Transverse colon (tissue), 4 donors: ENCODE measurements around the gene DALRD3. TPM values are rescaled to one million over a fixed set of nuclear protein-coding genes. Genes with fewer than 3 reads are reported as not detected.

Source experiments
- DNase-seq: peaks from one replicate; pipeline ENCODE4 v3.0.0-alpha.2; 2019
- H3K27ac ChIP-seq, 4 donors: fragments of 200-600 bp; sonication (generic); 2 replicates each; pipeline ENCODE4 v1.5.1; 2016 to 2018; ENCODE audit warnings: inconsistent platforms in 4 of 4
- H3K27me3 ChIP-seq: fragments of 200-600 bp; sonication (generic); 2 replicates; pipeline ENCODE4 v1.5.1; 2017; ENCODE audit warnings: inconsistent platforms
- H3K36me3 ChIP-seq, 4 donors: fragments of 200-600 bp; sonication (generic); 2 replicates each; pipeline ENCODE4 v1.5.1; 2017 to 2019; ENCODE audit warnings: inconsistent platforms in 4 of 4
- H3K4me1 ChIP-seq, 4 donors: fragments of 200-600 bp; sonication (generic); 2 replicates each; pipeline ENCODE4 v1.5.1; 2017 to 2020; ENCODE audit warnings: inconsistent platforms in 4 of 4
- H3K4me3 ChIP-seq, 4 donors: fragments of 200-600 bp; sonication (generic); 1 replicate in 1 of 4; 2 replicates in 3 of 4; pipeline versions ENCODE4 v1.5.1 to v1.6.1; 2017 to 2019; ENCODE audit warnings: inconsistent platforms in 4 of 4
- H3K9me3 ChIP-seq, 2 donors: fragments of 200-600 bp; sonication (generic); 2 replicates each; pipeline ENCODE4 v1.5.1; 2017 to 2019; ENCODE audit warnings: inconsistent platforms in 2 of 2
- EP300 ChIP-seq: sonication (generic); formaldehyde crosslinking; IDR thresholded peaks from one replicate; pipeline ENCODE4 v1.6.1; 2017; ENCODE audit warnings: antibody characterized with exemption, low read depth
- POLR2A ChIP-seq: fragments of 450-650 bp; IDR thresholded peaks from one replicate; pipeline ENCODE4 v1.6.1; 2016; ENCODE audit warnings: antibody characterized with exemption, mild to moderate bottlenecking, moderate library complexity
- POLR2AphosphoS5 ChIP-seq, 3 donors: sonication (generic); formaldehyde crosslinking; IDR thresholded peaks; one replicate each; pipeline ENCODE4 v1.6.1; 2016; ENCODE audit warnings: antibody characterized with exemption in 3 of 3
- WGBS, 2 donors: methylation state at CpG; one replicate each; pipeline ENCODE4 v1.1.5; 2018; ENCODE audit warnings: low coverage in 1 of 2; 5-methylcytosine and 5-hydroxymethylcytosine counted together
- in situ Hi-C, 4 donors: fragments of 200-750 bp; cut with MboI; loops; one replicate each; pipeline versions ENCODE4 v1.15.0 to v1.15.1; 2017; ENCODE audit warnings: low sequenced_read_pairs in 3 of 4, low pct_ligation_motif_present in 1 of 4, low pct_unique_long_range_greater_than_20kb in 1 of 4
- intact Hi-C: fragments of 100-400 bp; cut with DNase I; formaldehyde crosslinking; loops from one replicate; pipeline ENCODE4 v1.15.1; 2023; ENCODE audit warnings: low total_unique reads
- total RNA-seq, 4 donors: library from RNA; depleted of rRNA; stranded (reverse); fragments of >200 nt; gene quantifications; one replicate each; pipeline ENCODE4 v1.1.0, GENCODE V29; 2016
- TF ChIP-seq, protein P1 (sequence below), 5 experiments: fragments of 200-600 bp in 3 of 5; fragments of 450-650 bp in 2 of 5; sonication (generic) in 3 of 5; IDR thresholded peaks; 1 replicate in 2 of 5; 2 replicates in 3 of 5; pipeline ENCODE4 v1.5.1; 2016 to 2017; ENCODE audit warnings: antibody characterized with exemption in 5 of 5, inconsistent platforms in 3 of 5, mild to moderate bottlenecking in 2 of 5, moderate library complexity in 1 of 5

DALRD3 gene
- total RNA-seq, 4 donors from 2014 or later, result 30.4 to 136 (median 42.0) TPM

DNA sequence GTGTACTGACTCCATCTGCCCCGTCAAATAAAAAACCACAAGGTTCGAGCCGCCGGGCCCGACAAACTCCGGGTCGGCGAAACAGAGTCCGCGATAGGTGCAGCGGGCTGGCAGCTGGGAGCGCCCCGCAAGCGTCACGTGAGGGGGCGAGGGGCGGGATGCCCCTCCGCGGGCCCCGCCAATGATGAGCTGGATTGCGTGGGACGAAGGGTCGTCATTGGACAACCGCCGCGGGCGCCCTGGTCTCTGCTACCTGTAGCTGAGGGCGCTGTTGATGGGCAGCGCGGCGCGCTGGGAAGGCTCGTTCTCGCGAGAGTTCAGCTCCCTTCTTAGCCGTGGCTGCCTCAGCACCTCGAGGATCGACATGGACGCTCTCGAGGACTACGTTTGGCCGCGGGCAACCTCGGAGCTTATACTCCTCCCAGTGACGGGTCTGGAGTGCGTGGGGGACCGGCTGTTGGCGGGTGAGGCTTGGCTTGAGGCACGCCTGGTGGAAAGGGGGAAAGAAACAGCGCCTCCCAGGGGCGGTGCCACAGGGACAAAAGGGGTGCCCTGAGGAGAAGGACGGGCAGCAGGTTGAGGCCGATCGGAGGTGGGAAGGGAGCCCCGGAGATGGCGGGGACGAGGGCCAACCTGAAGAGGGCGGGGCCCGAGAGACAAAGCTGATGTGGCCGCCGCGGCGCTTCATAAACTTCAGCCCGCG, 11.2 kb downstream of the DALRD3 start, which contains the start of gene WDR6:
TSS of gene WDR6 (plus strand) at position 324 of the 703 bp plus-strand sequence. CDS start at position 365, 41 bp downstream.
- Histone ChIP-seq H3K27me3 (no peaks in the 10 kb centered on the region), H3K36me3 (no peaks in the 10 kb centered on the region), H3K4me3 (peak within 1 kb of the TSS; percentile 62 to 97 (median 78)), H3K4me1 (peaks cover 12 to 25% (median 19%) of the 10 kb centered on the region in 4 donors), H3K27ac (peak within 1 kb of the TSS; percentile 95 to 99 (median 96)), H3K9me3 (no peaks in the 10 kb centered on the region)
- TF ChIP-seq POLR2AphosphoS5 (IDR thresholded peaks at IDR 0.05) (peak; percentile 64 to 90 (median 85)), POLR2A (peak; percentile 84), EP300 (no peak)
- TF ChIP-seq, protein P1, sequence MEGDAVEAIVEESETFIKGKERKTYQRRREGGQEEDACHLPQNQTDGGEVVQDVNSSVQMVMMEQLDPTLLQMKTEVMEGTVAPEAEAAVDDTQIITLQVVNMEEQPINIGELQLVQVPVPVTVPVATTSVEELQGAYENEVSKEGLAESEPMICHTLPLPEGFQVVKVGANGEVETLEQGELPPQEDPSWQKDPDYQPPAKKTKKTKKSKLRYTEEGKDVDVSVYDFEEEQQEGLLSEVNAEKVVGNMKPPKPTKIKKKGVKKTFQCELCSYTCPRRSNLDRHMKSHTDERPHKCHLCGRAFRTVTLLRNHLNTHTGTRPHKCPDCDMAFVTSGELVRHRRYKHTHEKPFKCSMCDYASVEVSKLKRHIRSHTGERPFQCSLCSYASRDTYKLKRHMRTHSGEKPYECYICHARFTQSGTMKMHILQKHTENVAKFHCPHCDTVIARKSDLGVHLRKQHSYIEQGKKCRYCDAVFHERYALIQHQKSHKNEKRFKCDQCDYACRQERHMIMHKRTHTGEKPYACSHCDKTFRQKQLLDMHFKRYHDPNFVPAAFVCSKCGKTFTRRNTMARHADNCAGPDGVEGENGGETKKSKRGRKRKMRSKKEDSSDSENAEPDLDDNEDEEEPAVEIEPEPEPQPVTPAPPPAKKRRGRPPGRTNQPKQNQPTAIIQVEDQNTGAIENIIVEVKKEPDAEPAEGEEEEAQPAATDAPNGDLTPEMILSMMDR (IDR thresholded peaks at IDR 0.05), result peak; percentile 27 to 77 (median 46)
- DNase-seq, result peak; percentile 98
- in situ Hi-C loops (no loop called here), intact Hi-C loops (loop anchor here (1.0 kb wide), 1 partner anchor 13 kb away; no protein-coding TSS in a partner anchor)
- 0% methylated on average over 41 of the region's 65 CpGs; no CpG with 5 or more reads in 1 of the 2 donors for WGBS, 2 donors

GRCh38 chr3:49006408-49007067, 11.8 kb downstream of the DALRD3 start:
- no peaks in the 10 kb centered on the region for H3K9me3 ChIP-seq
- no peaks in the 10 kb centered on the region for H3K27me3 ChIP-seq
- intact Hi-C loops (loop anchor here (1.0 kb wide), 1 partner anchor 14 kb away; no protein-coding TSS in a partner anchor), in situ Hi-C loops (no loop called here)
- WGBS, 2 donors, result 1% methylated on average over 32 of the region's 32 CpGs; no CpG with 5 or more reads in 1 of the 2 donors
- TF ChIP-seq POLR2A (no peak), POLR2AphosphoS5 (IDR thresholded peaks at IDR 0.05) (no peak), EP300 (no peak)
- TF ChIP-seq, protein P1 (IDR thresholded peaks at IDR 0.05), result no peak
- peak overlapping the region; percentile 95 to 99 (median 96) for H3K27ac ChIP-seq
- peak; percentile 43 for DNase-seq
- no peaks in the 10 kb centered on the region for H3K36me3 ChIP-seq
- H3K4me1 ChIP-seq, result peaks cover 12 to 25% (median 19%) of the 10 kb centered on the region in 4 donors
- H3K4me3 ChIP-seq, result peak overlapping the region; percentile 62 to 97 (median 78)

DNA sequence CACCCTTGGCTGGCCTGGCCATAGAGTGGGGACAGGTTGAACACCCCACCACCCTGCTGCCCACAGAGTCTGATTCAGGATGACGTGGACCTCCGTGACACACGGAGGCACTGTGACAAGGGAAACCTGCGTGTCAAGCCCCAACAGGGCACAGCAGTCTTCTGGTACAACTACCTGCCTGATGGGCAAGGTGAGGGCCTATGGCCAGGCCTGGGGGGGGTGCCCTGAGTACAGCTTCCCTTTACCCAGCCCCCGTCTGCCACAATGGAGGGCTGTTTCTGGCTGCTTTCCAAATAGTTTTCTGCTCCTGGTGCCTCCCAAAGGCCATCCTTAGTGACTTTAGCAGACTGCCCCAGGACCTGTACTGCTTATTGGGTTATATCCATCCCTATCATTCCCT, 12.4 kb downstream of the DALRD3 start:
- H3K4me3 ChIP-seq, result peak overlapping the region in 1 of 4 donors; percentile 92
- WGBS, 2 donors, result 98% methylated on average over 5 of the region's 5 CpGs; no CpG with 5 or more reads in 1 of the 2 donors
- in situ Hi-C loops, result no loop called here
- no peak for TF ChIP-seq POLR2AphosphoS5 (IDR thresholded peaks at IDR 0.05)
- TF ChIP-seq EP300, result no peak
- TF ChIP-seq POLR2A, result no peak
- TF ChIP-seq, protein P1 (IDR thresholded peaks at IDR 0.05), result no peak
- H3K4me1 ChIP-seq, result peaks cover 12 to 25% (median 19%) of the 10 kb centered on the region in 4 donors
- DNase-seq, result no peak
- no peaks in the 10 kb centered on the region for H3K9me3 ChIP-seq
- intact Hi-C loops, result no loop called here
- H3K36me3 ChIP-seq, result no peaks in the 10 kb centered on the region
- peak overlapping the region; percentile 95 to 99 (median 96) for H3K27ac ChIP-seq
- H3K27me3 ChIP-seq, result no peaks in the 10 kb centered on the region

DNA sequence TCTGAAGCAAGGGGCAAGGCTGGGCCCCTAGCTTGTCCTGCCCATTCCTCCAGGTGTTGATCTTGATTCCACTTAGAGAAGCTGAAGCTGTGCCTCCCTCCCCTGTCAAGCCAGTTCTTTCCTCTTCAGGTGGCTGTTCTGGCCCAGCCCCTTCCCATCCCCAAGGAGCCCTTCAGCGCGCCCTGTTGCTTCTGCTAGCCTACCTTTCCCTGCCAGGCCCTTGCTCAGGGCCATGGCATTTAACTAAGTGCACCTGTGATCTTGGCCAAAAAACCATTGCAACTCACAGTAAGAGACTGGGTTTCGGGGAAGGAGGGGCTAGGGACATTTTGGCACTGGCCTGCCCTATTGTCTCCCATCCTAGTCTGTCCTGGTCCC, 13.1 kb downstream of the DALRD3 start:
- DNase-seq, result no peak
- TF ChIP-seq EP300 (no peak), POLR2AphosphoS5 (IDR thresholded peaks at IDR 0.05) (no peak), POLR2A (no peak)
- TF ChIP-seq, protein P1 (IDR thresholded peaks at IDR 0.05), result no peak
- 100% methylated on average over 2 to 3 of the region's 3 CpGs for WGBS, 2 donors
- no peaks in the 10 kb centered on the region for H3K9me3 ChIP-seq
- no peak overlapping the region for H3K27ac ChIP-seq
- H3K36me3 ChIP-seq, result no peaks in the 10 kb centered on the region
- no peaks in the 10 kb centered on the region for H3K27me3 ChIP-seq
- in situ Hi-C loops (no loop called here), intact Hi-C loops (no loop called here)
- no peak overlapping the region for H3K4me3 ChIP-seq
- H3K4me1 ChIP-seq, result peaks cover 12 to 25% (median 19%) of the 10 kb centered on the region in 4 donors
